HEK293 (cell line): ENCODE results near the gene GGN.
A peak's percentile ranks its signal among the peaks of the same experiment; 100 is the strongest.

Experiments
- BCL11A ChIP-seq: fragments of 450-650 bp; formaldehyde crosslinking; IDR thresholded peaks from 2 replicates; pipeline ENCODE4 v1.5.1; 2016; ENCODE audit warnings: low read depth, missing biosample characterization, missing genetic modification characterization
- CTCF ChIP-seq: fragments of 450-650 bp; formaldehyde crosslinking; IDR thresholded peaks from 2 replicates; pipeline ENCODE4 v1.5.1; 2016; ENCODE audit warnings: missing biosample characterization, missing genetic modification characterization
- KLF1 ChIP-seq: fragments of 450-650 bp; formaldehyde crosslinking; IDR thresholded peaks from 2 replicates; pipeline ENCODE4 v1.5.1; 2016; ENCODE audit warnings: missing biosample characterization, missing genetic modification characterization
- PRDM1 ChIP-seq: fragments of 450-650 bp; formaldehyde crosslinking; IDR thresholded peaks from 2 replicates; pipeline ENCODE4; 2016; ENCODE audit warnings: missing biosample characterization, missing genetic modification characterization
- PRDM2 ChIP-seq: fragments of 450-650 bp; formaldehyde crosslinking; IDR thresholded peaks from 2 replicates; pipeline ENCODE4 v1.5.1; 2016; ENCODE audit warnings: missing biosample characterization, missing genetic modification characterization, borderline replicate concordance
- ZBTB21 ChIP-seq: fragments of 450-650 bp; formaldehyde crosslinking; IDR thresholded peaks from 2 replicates; pipeline ENCODE4 v1.5.1; 2017; ENCODE audit warnings: missing biosample characterization, missing genetic modification characterization
- ZBTB7A ChIP-seq: fragments of 450-650 bp; formaldehyde crosslinking; IDR thresholded peaks from 2 replicates; pipeline ENCODE4 v1.5.1; 2016; ENCODE audit warnings: low read depth, missing biosample characterization, missing genetic modification characterization
- ZNF133 ChIP-seq: fragments of 450-650 bp; formaldehyde crosslinking; IDR thresholded peaks from 2 replicates; pipeline ENCODE4 v1.5.1; 2016; ENCODE audit warnings: missing biosample characterization, missing genetic modification characterization
- ZNF398 ChIP-seq: fragments of 450-650 bp; formaldehyde crosslinking; IDR thresholded peaks from 2 replicates; pipeline ENCODE4 v1.5.1; 2017; ENCODE audit warnings: missing biosample characterization, missing genetic modification characterization
- ZNF423 ChIP-seq: fragments of 450-650 bp; formaldehyde crosslinking; IDR thresholded peaks from 2 replicates; pipeline ENCODE4 v1.5.1; 2016; ENCODE audit warnings: missing biosample characterization, missing genetic modification characterization
- ZNF558 ChIP-seq: fragments of 450-650 bp; formaldehyde crosslinking; IDR thresholded peaks from 2 replicates; pipeline ENCODE4 v1.5.1; 2016; ENCODE audit warnings: missing biosample characterization, missing genetic modification characterization
- ZNF76 ChIP-seq: fragments of 450-650 bp; formaldehyde crosslinking; IDR thresholded peaks from 2 replicates; pipeline ENCODE4; 2016; ENCODE audit warnings: low read depth, missing biosample characterization, missing genetic modification characterization, borderline replicate concordance
- TF ChIP-seq, protein P1 (sequence below): sonication (generic); formaldehyde crosslinking; IDR thresholded peaks from 2 replicates; pipeline ENCODE4 v1.8.1; 2022; ENCODE audit warnings: mild to moderate bottlenecking, moderate library complexity, missing genetic modification reagents
- TF ChIP-seq, protein P2 (sequence below): fragments of 450-650 bp; formaldehyde crosslinking; IDR thresholded peaks from 2 replicates; pipeline ENCODE4 v1.5.1; 2016; ENCODE audit warnings: missing biosample characterization, missing genetic modification characterization
- TF ChIP-seq, protein P3 (sequence below): fragments of 450-650 bp; formaldehyde crosslinking; IDR thresholded peaks from 2 replicates; pipeline ENCODE4 v1.5.1; 2016; ENCODE audit warnings: missing biosample characterization, missing genetic modification characterization
- TF ChIP-seq, protein P4 (sequence below): fragments of 450-650 bp; formaldehyde crosslinking; optimal IDR thresholded peaks from 2 replicates; pipeline ENCODE3; 2016; ENCODE audit warnings: missing biosample characterization, mild to moderate bottlenecking, missing genetic modification characterization

Gene GGN

GRCh38 chr19:38360839-38361631 is 26.8 kb downstream of the GGN start (continued):
- TF ChIP-seq PRDM2 (tag by site-specific recombination), result peak; percentile 27
- TF ChIP-seq PRDM1 (tag by site-specific recombination), result 0 out of 2 replicates have a peak, but pooled peaks have one; percentile 6
- TF ChIP-seq ZNF558 (tag by site-specific recombination), result no peak
- TF ChIP-seq BCL11A (tag by site-specific recombination), result peak; percentile 18; the same call in 1 of the 2 replicates
- TF ChIP-seq, protein P1, sequence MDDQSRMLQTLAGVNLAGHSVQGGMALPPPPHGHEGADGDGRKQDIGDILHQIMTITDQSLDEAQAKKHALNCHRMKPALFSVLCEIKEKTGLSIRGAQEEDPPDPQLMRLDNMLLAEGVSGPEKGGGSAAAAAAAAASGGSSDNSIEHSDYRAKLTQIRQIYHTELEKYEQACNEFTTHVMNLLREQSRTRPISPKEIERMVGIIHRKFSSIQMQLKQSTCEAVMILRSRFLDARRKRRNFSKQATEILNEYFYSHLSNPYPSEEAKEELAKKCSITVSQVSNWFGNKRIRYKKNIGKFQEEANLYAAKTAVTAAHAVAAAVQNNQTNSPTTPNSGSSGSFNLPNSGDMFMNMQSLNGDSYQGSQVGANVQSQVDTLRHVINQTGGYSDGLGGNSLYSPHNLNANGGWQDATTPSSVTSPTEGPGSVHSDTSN (CRISPR knock-in tag), result no peak
- TF ChIP-seq ZNF133 (tag by site-specific recombination), result peak; percentile 24; the same call in 1 of the 2 replicates
- TF ChIP-seq ZBTB21 (tag by site-specific recombination), result peak; percentile 30; the same call in 1 of the 2 replicates
- no peak for TF ChIP-seq CTCF (tag by site-specific recombination)
- peak; percentile 52; the same call in 1 of the 2 replicates for TF ChIP-seq ZNF423 (tag by site-specific recombination)
- TF ChIP-seq, protein P2, sequence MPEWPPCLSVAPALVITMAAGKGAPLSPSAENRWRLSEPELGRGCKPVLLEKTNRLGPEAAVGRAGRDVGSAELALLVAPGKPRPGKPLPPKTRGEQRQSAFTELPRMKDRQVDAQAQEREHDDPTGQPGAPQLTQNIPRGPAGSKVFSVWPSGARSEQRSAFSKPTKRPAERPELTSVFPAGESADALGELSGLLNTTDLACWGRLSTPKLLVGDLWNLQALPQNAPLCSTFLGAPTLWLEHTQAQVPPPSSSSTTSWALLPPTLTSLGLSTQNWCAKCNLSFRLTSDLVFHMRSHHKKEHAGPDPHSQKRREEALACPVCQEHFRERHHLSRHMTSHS (tag by site-specific recombination), result 0 out of 2 replicates have a peak, but pooled peaks have one; percentile 11
- TF ChIP-seq KLF1 (tag by site-specific recombination), result peak; percentile 16; the same call in 1 of the 2 replicates
- TF ChIP-seq ZNF76 (tag by site-specific recombination), result peak; percentile 10; the same call in 1 of the 2 replicates
- TF ChIP-seq ZNF398, result peak; percentile 4; the same call in 1 of the 2 replicates
- TF ChIP-seq, protein P3, sequence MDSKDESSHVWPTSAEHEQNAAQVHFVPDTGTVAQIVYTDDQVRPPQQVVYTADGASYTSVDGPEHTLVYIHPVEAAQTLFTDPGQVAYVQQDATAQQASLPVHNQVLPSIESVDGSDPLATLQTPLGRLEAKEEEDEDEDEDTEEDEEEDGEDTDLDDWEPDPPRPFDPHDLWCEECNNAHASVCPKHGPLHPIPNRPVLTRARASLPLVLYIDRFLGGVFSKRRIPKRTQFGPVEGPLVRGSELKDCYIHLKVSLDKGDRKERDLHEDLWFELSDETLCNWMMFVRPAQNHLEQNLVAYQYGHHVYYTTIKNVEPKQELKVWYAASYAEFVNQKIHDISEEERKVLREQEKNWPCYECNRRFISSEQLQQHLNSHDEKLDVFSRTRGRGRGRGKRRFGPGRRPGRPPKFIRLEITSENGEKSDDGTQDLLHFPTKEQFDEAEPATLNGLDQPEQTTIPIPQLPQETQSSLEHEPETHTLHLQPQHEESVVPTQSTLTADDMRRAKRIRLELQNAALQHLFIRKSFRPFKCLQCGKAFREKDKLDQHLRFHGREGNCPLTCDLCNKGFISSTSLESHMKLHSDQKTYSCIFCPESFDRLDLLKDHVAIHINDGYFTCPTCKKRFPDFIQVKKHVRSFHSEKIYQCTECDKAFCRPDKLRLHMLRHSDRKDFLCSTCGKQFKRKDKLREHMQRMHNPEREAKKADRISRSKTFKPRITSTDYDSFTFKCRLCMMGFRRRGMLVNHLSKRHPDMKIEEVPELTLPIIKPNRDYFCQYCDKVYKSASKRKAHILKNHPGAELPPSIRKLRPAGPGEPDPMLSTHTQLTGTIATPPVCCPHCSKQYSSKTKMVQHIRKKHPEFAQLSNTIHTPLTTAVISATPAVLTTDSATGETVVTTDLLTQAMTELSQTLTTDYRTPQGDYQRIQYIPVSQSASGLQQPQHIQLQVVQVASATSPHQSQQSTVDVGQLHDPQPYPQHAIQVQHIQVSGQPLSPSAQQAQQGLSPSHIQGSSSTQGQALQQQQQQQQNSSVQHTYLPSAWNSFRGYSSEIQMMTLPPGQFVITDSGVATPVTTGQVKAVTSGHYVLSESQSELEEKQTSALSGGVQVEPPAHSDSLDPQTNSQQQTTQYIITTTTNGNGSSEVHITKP (tag by site-specific recombination), result peak; percentile 37; the same call in 1 of the 2 replicates
- 0 out of 2 replicates have a peak, but pooled peaks have one; percentile 33 for TF ChIP-seq ZBTB7A
- TF ChIP-seq, protein P4, sequence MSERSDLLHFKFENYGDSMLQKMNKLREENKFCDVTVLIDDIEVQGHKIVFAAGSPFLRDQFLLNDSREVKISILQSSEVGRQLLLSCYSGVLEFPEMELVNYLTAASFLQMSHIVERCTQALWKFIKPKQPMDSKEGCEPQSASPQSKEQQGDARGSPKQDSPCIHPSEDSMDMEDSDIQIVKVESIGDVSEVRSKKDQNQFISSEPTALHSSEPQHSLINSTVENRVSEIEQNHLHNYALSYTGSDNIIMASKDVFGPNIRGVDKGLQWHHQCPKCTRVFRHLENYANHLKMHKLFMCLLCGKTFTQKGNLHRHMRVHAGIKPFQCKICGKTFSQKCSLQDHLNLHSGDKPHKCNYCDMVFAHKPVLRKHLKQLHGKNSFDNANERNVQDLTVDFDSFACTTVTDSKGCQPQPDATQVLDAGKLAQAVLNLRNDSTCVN (tag by site-specific recombination), result no peak
